Erythroblast (primary cell): Measurements from ENCODE around the gene MIXL1.
"Not testable (repeated sequence)": the region's sequence is repeated elsewhere in the genome, so short reads cannot be mapped to it uniquely, and the experiment has no call there.

Source experiments
- GATA1 ChIP-seq: IDR thresholded peaks from 2 replicates; pipeline ENCODE4 v1.6.1; 2011; ENCODE audit warnings: low read depth, mild to moderate bottlenecking, control low read depth, low read length, moderate library complexity
- POLR2A ChIP-seq: IDR thresholded peaks from 2 replicates; pipeline ENCODE4 v1.6.1; 2011; ENCODE audit warnings: mild to moderate bottlenecking, low read length

- not testable (repeated sequence) for TF ChIP-seq POLR2A, GATA1
Measured at GRCh38 chr1:226252841-226253240, 29.4 kb downstream of the MIXL1 start.
